B cell (primary cell): ENCODE results near the gene SLC43A1.

Experiments used
- CTCF ChIP-seq: fragments of 200-600 bp; IDR thresholded peaks from one replicate; pipeline ENCODE4 v1.8.0; 2022; ENCODE audit warnings: antibody characterized with exemption, mild to moderate bottlenecking
- EZH2 ChIP-seq: IDR thresholded peaks from 2 replicates; pipeline ENCODE4 v1.6.1; 2012; ENCODE audit warnings: borderline replicate concordance, low read depth, mild to moderate bottlenecking, moderate library complexity, low read length; ENCODE audit not compliant: insufficient read depth, poor library complexity, severe bottlenecking

- no peak for TF ChIP-seq CTCF
- no peak for TF ChIP-seq EZH2
Measured at GRCh38 chr11:57474017-57474802, 41.3 kb downstream of the SLC43A1 start.
